ENCODE results near the gene CUBN. TPM values are rescaled to one million over a fixed set of nuclear protein-coding genes. Genes with fewer than 3 reads are reported as not detected.
A peak's percentile ranks its signal among the peaks of the same experiment; 100 is the strongest.

Gene CUBN
- total and polyA plus RNA-seq, 9 of the 15 experiments (the other 6 are each of a cell fraction or from before 2014, with no cell fraction given) = 0.04 to 0.33 (median 0.09) TPM

- TF ChIP-seq E4F1 (CRISPR knock-in tag; IDR thresholded peaks at IDR 0.05; ENCODE audit: borderline replicate concordance) (no peak), NCOA4 (IDR thresholded peaks at IDR 0.05; ENCODE audit: partially characterized antibody) (no peak), TCF7L2 (IDR thresholded peaks at IDR 0.05; ENCODE audit: low read depth, low read length) (no peak), ZKSCAN3 (CRISPR knock-in tag; IDR thresholded peaks at IDR 0.05) (no peak), SFPQ (IDR thresholded peaks at IDR 0.05; ENCODE audit: low read depth, low read length) (no peak), RBBP5 (IDR thresholded peaks at IDR 0.05; ENCODE audit: borderline replicate concordance, insufficient read depth, low read length, poor library complexity, severe bottlenecking) (no peak), SRF (CRISPR knock-in tag; IDR thresholded peaks at IDR 0.05) (no peak), ZNF324 (CRISPR knock-in tag; IDR thresholded peaks at IDR 0.05) (no peak), CBX5 (IDR thresholded peaks at IDR 0.05; ENCODE audit: borderline replicate concordance, low read depth) (peak; percentile 89), GABPA (tag; conservative IDR thresholded peaks at IDR 0.05; ENCODE audit: low read depth) (no peak), ARID2 (IDR thresholded peaks at IDR 0.05) (0 out of 2 replicates have a peak, but pooled peaks have one; percentile 23), ZNF592 (IDR thresholded peaks at IDR 0.05) (no peak), ZFP91 (CRISPR knock-in tag; IDR thresholded peaks at IDR 0.05) (no peak), ZBTB33 (CRISPR knock-in tag; IDR thresholded peaks at IDR 0.05) (peak; percentile 88)
These were observed 77.8 kb downstream of the CUBN start (continued) for GRCh38 chr10:17051851-17052250.

All from K562 (cell line).